GM10266 (cell line): ENCODE results near the gene RPS26.
"Not testable (repeated sequence)": the region's sequence is repeated elsewhere in the genome, so short reads cannot be mapped to it uniquely, and the experiment has no call there.

Source experiments
- DNase-seq: peaks from one replicate; pipeline ENCODE4 v3.0.0; 2012; ENCODE audit errors: extremely low spot score
- CTCF ChIP-seq: IDR thresholded peaks from 2 replicates; pipeline ENCODE4 v1.5.1; 2012; ENCODE audit warnings: mild to moderate bottlenecking, low read depth; ENCODE audit not compliant: control insufficient read depth, insufficient read depth; ENCODE audit errors: missing control alignments

The RPS26 gene

GRCh38 chr12:56041552-56042429 is at the start of gene RPS26:
Gene RPS26 (plus strand): TSS chr12:56041918. CDS start chr12:56042167, 249 bp downstream.
- peak; percentile 84 for DNase-seq
- peak; percentile 61 for TF ChIP-seq CTCF

GRCh38 chr12:55993230-55993853 is 48.4 kb upstream of the RPS26 start:
- no peak for TF ChIP-seq CTCF
- DNase-seq = no peak

- TF ChIP-seq CTCF = no peak
- no peak for DNase-seq
Measured at GRCh38 chr12:55995366-55995765, 46.4 kb upstream of the RPS26 start.

GRCh38 chr12:55996201-55996714 is 45.5 kb upstream of the RPS26 start:
- TF ChIP-seq CTCF = peak; percentile 89
- peak; percentile 66 for DNase-seq

GRCh38 chr12:55996715-55997534 is 44.8 kb upstream of the RPS26 start, which contains the start of gene SUOX:
Gene SUOX (plus strand): TSS chr12:55997276. CDS start chr12:56002222, 4,946 bp downstream.
- no peak for TF ChIP-seq CTCF

GRCh38 chr12:55997535-55997859 is 44.2 kb upstream of the RPS26 start:
- no peak for DNase-seq
- TF ChIP-seq CTCF = no peak

More at GRCh38 chr12:55996715-55997534, 44.8 kb upstream of the RPS26 start, which contains the start of gene SUOX:
- DNase-seq = peak; percentile 98

GRCh38 chr12:55999522-55999921 is 42.2 kb upstream of the RPS26 start:
- DNase-seq = not testable (repeated sequence)

- DNase-seq = not testable (repeated sequence)
Measured at GRCh38 chr12:55999999-56000540, 41.6 kb upstream of the RPS26 start.
